Cardiac muscle cell (in vitro differentiated cells and primary cell): ENCODE results near the gene TSNAXIP1. TPM values are rescaled to one million over a fixed set of nuclear protein-coding genes. Genes with fewer than 3 reads are reported as not detected.

Experiments
- DNase-seq, 2 donors: peaks; one replicate each; pipeline versions ENCODE4 v3.0.0 to v3.0.0-alpha.2; 2010 to 2017; ENCODE audit warnings: low read depth in 1 of 2, low spot score in 1 of 2
- H3K27ac ChIP-seq: fragments of 200-600 bp; sonication (generic); 2 replicates; pipeline ENCODE4 v1.5.1; 2016
- H3K27me3 ChIP-seq: fragments of 200-600 bp; sonication (generic); 2 replicates; pipeline ENCODE4 v1.6.0; 2016; ENCODE audit warnings: control low read depth
- H3K36me3 ChIP-seq: fragments of 200-600 bp; sonication (generic); 2 replicates; pipeline ENCODE4 v1.5.1; 2016; ENCODE audit warnings: control low read depth
- H3K4me1 ChIP-seq: fragments of 200-600 bp; sonication (generic); 2 replicates; pipeline ENCODE4 v1.8.1; 2017; ENCODE audit warnings: low read depth, mild to moderate bottlenecking, mixed run types
- H3K4me3 ChIP-seq: fragments of 200-600 bp; sonication (generic); 2 replicates; pipeline ENCODE4 v1.5.1; 2016; ENCODE audit warnings: mild to moderate bottlenecking
- H3K9me3 ChIP-seq: fragments of 200-600 bp; sonication (generic); 2 replicates; pipeline ENCODE4 v1.5.1; 2017; ENCODE audit warnings: low read depth, mild to moderate bottlenecking, control low read depth
- CTCF ChIP-seq: IDR thresholded peaks from 2 replicates; pipeline ENCODE4 v1.5.1; 2012; ENCODE audit warnings: low read depth, mild to moderate bottlenecking, low read length
- polyA plus RNA-seq: library from polyadenylated mRNA; unstranded; fragments of >200 nt; fragmentation: Nextera tagmentation; extraction: Ambion mirVana; gene quantifications from 2 replicates; pipeline ENCODE4 v1.2.1, GENCODE V29; 2016
- total RNA-seq: library from RNA; depleted of rRNA; stranded (reverse); fragments of >200 nt; gene quantifications from 2 replicates; pipeline ENCODE4 v1.2.3, GENCODE V29; 2016

TSNAXIP1 gene
- total and polyA plus RNA-seq, 2 experiments from 2014 or later: 1.1 to 1.7 TPM

DNA sequence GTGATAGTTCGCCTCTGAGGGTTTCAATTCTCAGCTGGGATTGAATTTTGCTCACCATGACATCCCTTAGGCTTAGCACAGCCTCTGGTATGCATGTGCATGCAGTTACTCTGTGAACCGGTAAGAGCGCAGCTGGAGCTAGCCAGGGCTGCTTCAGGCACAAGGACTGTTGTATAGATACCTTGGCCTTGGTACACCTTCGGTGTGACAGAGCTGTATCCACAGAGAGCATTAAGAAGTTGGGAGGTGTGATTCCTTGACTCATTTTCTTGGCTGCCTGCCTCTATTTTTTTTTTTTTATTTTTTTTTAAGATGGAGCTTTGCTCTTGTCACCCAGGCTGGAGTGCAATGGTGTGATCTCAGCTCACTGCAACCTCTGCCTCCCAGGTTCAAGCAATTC lies 37.8 kb downstream of the TSNAXIP1 start:
- Histone ChIP-seq H3K36me3 (no peaks in the 10 kb centered on the region), H3K27ac (no peak overlapping the region), H3K9me3 (no peaks in the 10 kb centered on the region), H3K4me1 (peaks cover 33% of the 10 kb centered on the region), H3K27me3 (no peaks in the 10 kb centered on the region), H3K4me3 (no peak overlapping the region)
- TF ChIP-seq CTCF: no peak
- no peak for DNase-seq

DNA sequence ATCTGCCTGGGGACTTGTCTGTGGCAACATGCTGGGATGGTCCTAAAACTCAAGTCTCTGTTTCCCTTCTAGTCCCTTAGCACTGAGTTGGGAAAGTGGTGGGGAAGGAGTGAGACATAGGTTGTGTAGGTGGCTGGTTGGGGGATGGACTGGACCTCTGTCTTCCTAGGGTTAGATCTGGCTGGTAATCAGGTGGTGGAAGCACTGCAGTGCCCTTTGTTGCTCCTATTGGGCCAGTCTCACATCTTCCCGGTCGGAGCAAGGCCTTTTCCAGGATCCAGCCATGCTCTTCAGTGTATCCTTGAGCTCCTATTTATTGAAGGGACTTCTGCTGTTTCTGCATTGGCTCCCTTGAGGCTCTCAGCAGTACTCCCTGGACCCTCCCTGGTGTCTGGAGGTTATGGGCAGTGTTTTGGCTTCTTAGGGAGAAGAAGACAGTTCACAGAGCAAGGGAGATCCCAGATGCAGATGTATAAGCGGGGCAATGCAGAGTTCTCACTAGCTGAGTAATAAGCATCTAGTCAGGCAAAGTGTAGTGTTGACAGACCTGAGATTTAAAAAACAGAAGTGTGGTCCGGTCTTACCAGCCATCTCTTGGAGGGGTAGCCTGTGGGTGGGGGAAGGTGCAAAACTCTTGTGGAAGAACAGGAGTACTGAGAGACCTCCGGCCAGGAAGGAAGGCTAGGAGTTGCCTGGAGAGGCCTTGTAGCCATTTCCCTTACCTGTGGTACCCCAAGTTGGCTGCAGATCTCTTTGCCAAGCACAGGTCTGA lies 38.8 kb downstream of the TSNAXIP1 start:
- no peak for TF ChIP-seq CTCF
- no peaks in the 10 kb centered on the region for H3K36me3 ChIP-seq
- peak overlapping the region; percentile 72 for H3K4me3 ChIP-seq
- H3K4me1 ChIP-seq: peaks cover 33% of the 10 kb centered on the region
- no peaks in the 10 kb centered on the region for H3K9me3 ChIP-seq
- DNase-seq: no peak
- H3K27ac ChIP-seq: peak overlapping the region; percentile 96
- H3K27me3 ChIP-seq: no peaks in the 10 kb centered on the region

DNA sequence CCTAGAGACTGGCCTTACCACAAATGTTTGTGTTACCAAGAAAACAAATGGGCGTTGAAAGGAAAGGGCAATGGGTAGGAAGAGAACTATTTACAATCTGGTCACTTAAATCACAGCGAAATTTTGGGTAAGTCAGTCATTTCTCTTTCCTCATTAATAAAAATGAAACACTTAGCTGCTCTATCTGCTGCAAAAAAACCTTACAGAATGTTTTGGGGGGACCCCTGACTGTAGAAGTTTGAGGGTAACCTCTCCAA lies 39.3 kb downstream of the TSNAXIP1 start:
- Histone ChIP-seq H3K27ac (peak overlapping the region; percentile 96), H3K4me1 (peaks cover 33% of the 10 kb centered on the region), H3K27me3 (no peaks in the 10 kb centered on the region), H3K36me3 (no peaks in the 10 kb centered on the region), H3K4me3 (peak overlapping the region; percentile 72), H3K9me3 (no peaks in the 10 kb centered on the region)
- DNase-seq: no peak
- TF ChIP-seq CTCF: no peak

GRCh38 chr16:67846320-67847063 lies 39.8 kb downstream of the TSNAXIP1 start, which contains the start of gene NUTF2:
Gene NUTF2, plus strand, starts transcription at chr16:67846933. Its CDS starts 18,198 bp downstream, at chr16:67865131.
- Histone ChIP-seq H3K36me3 (no peaks in the 10 kb centered on the region), H3K27ac (peak within 1 kb of the TSS; percentile 96), H3K27me3 (no peaks in the 10 kb centered on the region), H3K4me1 (peaks cover 33% of the 10 kb centered on the region), H3K4me3 (peak within 1 kb of the TSS; percentile 72), H3K9me3 (no peaks in the 10 kb centered on the region)
- no peak for TF ChIP-seq CTCF
- DNase-seq: peak; percentile 97 to 98

- no peak for TF ChIP-seq CTCF
- peak within 1 kb of the TSS; percentile 72 for H3K4me3 ChIP-seq
- no peaks in the 10 kb centered on the region for H3K9me3 ChIP-seq
- H3K4me1 ChIP-seq: peaks cover 33% of the 10 kb centered on the region
- peak within 1 kb of the TSS; percentile 96 for H3K27ac ChIP-seq
- H3K27me3 ChIP-seq: no peaks in the 10 kb centered on the region
- peak; percentile 35 to 40 for DNase-seq
- no peaks in the 10 kb centered on the region for H3K36me3 ChIP-seq
Measured at GRCh38 chr16:67847064-67847861, 40.6 kb downstream of the TSNAXIP1 start, which contains the start of gene CENPT. Gene CENPT, minus strand, starts transcription at chr16:67847693. Its CDS starts 13,834 bp downstream, at chr16:67833859.
